Tibial nerve (tissue), 4 donors: ENCODE data around the gene CACNG7. TPM values are rescaled to one million over a fixed set of nuclear protein-coding genes. Genes with fewer than 3 reads are reported as not detected.

Experiments used
- DNase-seq, 2 donors: peaks; one replicate each; pipeline ENCODE4 v3.0.0-alpha.2; 2019; ENCODE audit warnings: low spot score in 2 of 2
- H3K27ac ChIP-seq, 4 donors: fragments of 200-600 bp; sonication (generic) in 3 of 4; one replicate each; pipeline ENCODE4 v1.5.1; 2017 to 2019; ENCODE audit warnings: mild to moderate bottlenecking in 1 of 4
- H3K27me3 ChIP-seq, 2 donors: fragments of 200-600 bp; sonication (generic) in 1 of 2; one replicate each; pipeline versions ENCODE4 v1.5.1 to v1.6.0; 2017 to 2019
- H3K36me3 ChIP-seq, 3 donors: fragments of 200-600 bp; sonication (generic); one replicate each; pipeline ENCODE4 v1.5.1; 2018 to 2019
- H3K4me1 ChIP-seq, 4 donors: fragments of 200-600 bp; sonication (generic) in 3 of 4; one replicate each; pipeline ENCODE4 v1.5.1; 2017 to 2019
- H3K4me3 ChIP-seq, 4 donors: fragments of 200-600 bp; sonication (generic) in 3 of 4; one replicate each; pipeline ENCODE4 v1.5.1; 2017 to 2019; ENCODE audit warnings: mild to moderate bottlenecking in 1 of 4, moderate library complexity in 1 of 4
- H3K9me3 ChIP-seq, 4 donors: fragments of 200-600 bp; sonication (generic) in 3 of 4; one replicate each; pipeline ENCODE4 v1.5.1; 2017 to 2019
- CTCF ChIP-seq, 5 experiments: fragments of 200-600 bp in 3 of 5; fragments of 450-650 bp in 2 of 5; sonication (generic) in 3 of 5; IDR thresholded peaks; one replicate each; pipeline ENCODE4 v1.5.1; 2016 to 2019; ENCODE audit warnings: antibody characterized with exemption in 5 of 5, mild to moderate bottlenecking in 3 of 5, moderate library complexity in 2 of 5
- EP300 ChIP-seq, 2 donors: sonication (generic); formaldehyde crosslinking; IDR thresholded peaks; one replicate each; pipeline ENCODE4 v1.6.1; 2017; ENCODE audit warnings: antibody characterized with exemption in 2 of 2, mild to moderate bottlenecking in 1 of 2
- POLR2A ChIP-seq, 2 donors: fragments of 450-650 bp; IDR thresholded peaks; one replicate each; pipeline ENCODE4 v1.6.1; 2017; ENCODE audit warnings: antibody characterized with exemption in 2 of 2, mild to moderate bottlenecking in 2 of 2, moderate library complexity in 2 of 2
- WGBS, 2 donors: methylation state at CpG; one replicate each; pipeline ENCODE4 v1.1.5; 2018; 5-methylcytosine and 5-hydroxymethylcytosine counted together
- total RNA-seq, 4 donors: library from RNA; depleted of rRNA; stranded (reverse); fragments of >200 nt; gene quantifications; one replicate each; pipeline ENCODE4 v1.1.0, GENCODE V29; 2016

CACNG7 gene
- total RNA-seq, 4 donors from 2014 or later = not detected

- H3K36me3 ChIP-seq = no peaks in the 10 kb centered on the region
- peaks cover 0 to 59% of the 10 kb centered on the region in 2 donors for H3K27me3 ChIP-seq
- H3K4me3 ChIP-seq = peak overlapping the region in 1 of 4 donors; percentile 40
- H3K4me1 ChIP-seq = peaks cover 0 to 32% (median 0%) of the 10 kb centered on the region in 4 donors
- H3K9me3 ChIP-seq = peaks cover 0 to 5% (median 0%) of the 10 kb centered on the region in 4 donors
- no peak for DNase-seq
- WGBS, 2 donors = 66 to 74% methylated on average over 9 to 13 of the region's 13 CpGs
- TF ChIP-seq EP300 (IDR thresholded peaks at IDR 0.05) (no peak), POLR2A (IDR thresholded peaks at IDR 0.05) (no peak), CTCF (IDR thresholded peaks at IDR 0.05) (no peak)
- H3K27ac ChIP-seq = no peak overlapping the region
Observed at GRCh38 chr19:53981376-53981951, 72.4 kb downstream of the CACNG7 start.

- H3K4me1 ChIP-seq = peaks cover 0 to 32% (median 0%) of the 10 kb centered on the region in 4 donors
- no peak for TF ChIP-seq POLR2A (IDR thresholded peaks at IDR 0.05)
- no peak for TF ChIP-seq EP300 (IDR thresholded peaks at IDR 0.05)
- no peak for TF ChIP-seq CTCF (IDR thresholded peaks at IDR 0.05)
- peaks cover 0 to 55% of the 10 kb centered on the region in 2 donors for H3K27me3 ChIP-seq
- DNase-seq = no peak
- 0 to 8% methylated on average over 10 to 48 of the region's 62 CpGs for WGBS, 2 donors
- no peaks in the 10 kb centered on the region for H3K36me3 ChIP-seq
- H3K4me3 ChIP-seq = peak overlapping the region in 2 of 4 donors; percentile 15 to 40
- H3K9me3 ChIP-seq = peaks cover 0 to 5% (median 0%) of the 10 kb centered on the region in 4 donors
- peak overlapping the region in 1 of 4 donors; percentile 9 for H3K27ac ChIP-seq
Observed at GRCh38 chr19:53982001-53982451, 72.9 kb downstream of the CACNG7 start.

GRCh38 chr19:53982611-53983010, 73.5 kb downstream of the CACNG7 start:
- 0 to 13% methylated on average over 3 to 6 of the region's 61 CpGs for WGBS, 2 donors

GRCh38 chr19:53983457-53984289, 74.6 kb downstream of the CACNG7 start:
- Histone ChIP-seq H3K27ac (no peak overlapping the region), H3K27me3 (peaks cover 0 to 39% of the 10 kb centered on the region in 2 donors), H3K36me3 (no peaks in the 10 kb centered on the region), H3K4me1 (peaks cover 0 to 21% (median 0%) of the 10 kb centered on the region in 4 donors), H3K9me3 (peaks cover 0 to 5% (median 0%) of the 10 kb centered on the region in 4 donors), H3K4me3 (no peak overlapping the region)
- no peak for TF ChIP-seq CTCF (IDR thresholded peaks at IDR 0.05)
- no peak for TF ChIP-seq EP300 (IDR thresholded peaks at IDR 0.05)
- no peak for TF ChIP-seq POLR2A (IDR thresholded peaks at IDR 0.05)
- no peak for DNase-seq
- WGBS, 2 donors = 76 to 77% methylated on average over 24 of the region's 24 CpGs

More at GRCh38 chr19:53982611-53983010, 73.5 kb downstream of the CACNG7 start:
- no peak for DNase-seq
- Histone ChIP-seq H3K4me3 (peak overlapping the region in 1 of 4 donors; percentile 40), H3K9me3 (peaks cover 0 to 5% (median 0%) of the 10 kb centered on the region in 4 donors), H3K27ac (no peak overlapping the region), H3K27me3 (peaks cover 0 to 49% of the 10 kb centered on the region in 2 donors), H3K4me1 (peaks cover 0 to 31% (median 0%) of the 10 kb centered on the region in 4 donors), H3K36me3 (no peaks in the 10 kb centered on the region)
- no peak for TF ChIP-seq EP300 (IDR thresholded peaks at IDR 0.05)
- TF ChIP-seq POLR2A (IDR thresholded peaks at IDR 0.05) = no peak
- TF ChIP-seq CTCF (IDR thresholded peaks at IDR 0.05) = no peak
